Kidney (tissue), 14 donors: ENCODE measurements around the gene LRP10. TPM values are rescaled to one million over a fixed set of nuclear protein-coding genes. Genes with fewer than 3 reads are reported as not detected.

Experiments used
- DNase-seq, 5 donors: peaks; one replicate each; pipeline ENCODE4 v3.0.0-alpha.2; 2013 to 2020
- FAIRE-seq: peaks from 2 replicates; lab custom pipeline; 2012; peaks lifted over from hg19 to GRCh38; lab: Jason Lieb, UNC
- H3K27ac ChIP-seq, 2 donors: one replicate each; pipeline ENCODE4 v1.7.0; 2013; ENCODE audit warnings: low read depth in 2 of 2, low read length in 2 of 2, inconsistent platforms in 1 of 2
- H3K27me3 ChIP-seq: one replicate; pipeline ENCODE4 v1.7.1; 2013; ENCODE audit warnings: low read length, inconsistent platforms; ENCODE audit not compliant: control insufficient read depth, insufficient read depth
- H3K36me3 ChIP-seq, 3 donors: one replicate each; pipeline versions ENCODE4 v1.7.0 to v1.7.1; 2013; ENCODE audit warnings: low read length in 3 of 3, control low read depth in 1 of 3, inconsistent platforms in 1 of 3; ENCODE audit not compliant: insufficient read depth in 3 of 3, control insufficient read depth in 2 of 3
- H3K4me1 ChIP-seq, 3 donors: one replicate each; pipeline versions ENCODE4 v1.7.0 to v1.7.1; 2013; ENCODE audit warnings: low read length in 3 of 3, inconsistent platforms in 1 of 3, low read depth in 1 of 3; ENCODE audit not compliant: control insufficient read depth in 2 of 3, insufficient read depth in 2 of 3
- H3K4me3 ChIP-seq, 3 donors: one replicate each; pipeline versions ENCODE4 v1.7.0 to v1.8.1; 2013; ENCODE audit warnings: low read length in 3 of 3, control low read depth in 1 of 3, inconsistent platforms in 1 of 3
- H3K9ac ChIP-seq, 3 donors: one replicate each; pipeline versions ENCODE4 v1.7.0 to v1.7.1; 2013; ENCODE audit warnings: low read length in 3 of 3, control low read depth in 1 of 3, inconsistent platforms in 1 of 3
- H3K9me3 ChIP-seq, 3 donors: one replicate each; pipeline versions ENCODE4 v1.7.0 to v1.7.1; 2013; ENCODE audit warnings: low read length in 3 of 3, control low read depth in 1 of 3, inconsistent platforms in 1 of 3; ENCODE audit not compliant: control insufficient read depth in 2 of 3, insufficient read depth in 1 of 3
- CTCF ChIP-seq: IDR thresholded peaks from 3 replicates; pipeline ENCODE4 v1.5.1; 2012; ENCODE audit warnings: mild to moderate bottlenecking, moderate library complexity, borderline replicate concordance; ENCODE audit not compliant: insufficient read depth; ENCODE audit errors: extremely low read depth
- intact Hi-C: fragments of 100-400 bp; cut with DNase I; formaldehyde crosslinking; loops from one replicate; pipeline ENCODE4 v1.11.1; 2022
- polyA plus RNA-seq: library from polyadenylated mRNA; stranded (reverse); fragments of 350-450 nt; fragmentation: Illumina TruSeq; extraction: RNeasy Lipid Tissue Mini Kit (QIAGEN cat#74804); gene quantifications from one replicate; pipeline ENCODE4 v1.2.3, GENCODE V29; 2014; ENCODE audit warnings: low read depth, low replicate concordance; ENCODE audit not compliant: insufficient read depth
- total RNA-seq: library from RNA; stranded (reverse); fragmentation: NEBNext Ultra II Directional; extraction: Animal tissue kit (Norgen Biotek cat#: 25700); gene quantifications from one replicate; pipeline ENCODE4 v1.2.1, GENCODE V29; 2021
- donor health status: control.
- donor health status: control.
- donor health status: control.
- donor health status: control.
- donor health status: control.
- donor health status: DM: yes; HTN: yes; CAD: no.
- donor health status: Normal renal cell carcinoma (clear cell type).

LRP10 gene
- total and polyA plus RNA-seq, 2 donors from 2014 or later = 74.7 to 207 TPM

- H3K9ac ChIP-seq = peak overlapping the region; percentile 74 to 94 (median 86)
- peak; percentile 67 to 84 (median 72) for DNase-seq
- no peak for FAIRE-seq
- intact Hi-C loops = no loop called here
- H3K9me3 ChIP-seq = no peaks in the 10 kb centered on the region
- no peaks in the 10 kb centered on the region for H3K27me3 ChIP-seq
- H3K4me1 ChIP-seq = peaks cover 0 to 3% (median 0%) of the 10 kb centered on the region in 3 donors
- H3K4me3 ChIP-seq = peak overlapping the region; percentile 85 to 92 (median 88)
- no peak for TF ChIP-seq CTCF
- peak overlapping the region; percentile 85 to 92 for H3K27ac ChIP-seq
- H3K36me3 ChIP-seq = peaks cover 3 to 21% (median 13%) of the 10 kb centered on the region in 3 donors
Measured at GRCh38 chr14:22837114-22837749, 34.3 kb upstream of the LRP10 start.

GRCh38 chr14:22837750-22838538 lies 33.6 kb upstream of the LRP10 start:
- H3K9me3 ChIP-seq = no peaks in the 10 kb centered on the region
- no peaks in the 10 kb centered on the region for H3K27me3 ChIP-seq
- peaks cover 0 to 3% (median 0%) of the 10 kb centered on the region in 3 donors for H3K4me1 ChIP-seq
- peak overlapping the region; percentile 85 to 92 for H3K27ac ChIP-seq
- DNase-seq = peak; percentile 53 to 70 (median 63)
- no peak for TF ChIP-seq CTCF
- intact Hi-C loops = no loop called here
- peaks cover 5 to 27% (median 19%) of the 10 kb centered on the region in 3 donors for H3K36me3 ChIP-seq
- H3K4me3 ChIP-seq = peak overlapping the region; percentile 85 to 92 (median 88)
- FAIRE-seq = no peak
- H3K9ac ChIP-seq = peak overlapping the region; percentile 47 to 94 (median 86)

GRCh38 chr14:22838631-22839041 lies 32.9 kb upstream of the LRP10 start:
- H3K27ac ChIP-seq = peak overlapping the region; percentile 24 to 92
- H3K27me3 ChIP-seq = no peaks in the 10 kb centered on the region
- DNase-seq (peak in 1 of 5 donors; percentile 19), FAIRE-seq (no peak)
- no peaks in the 10 kb centered on the region for H3K9me3 ChIP-seq
- H3K4me1 ChIP-seq = peaks cover 0 to 3% (median 0%) of the 10 kb centered on the region in 3 donors
- intact Hi-C loops = no loop called here
- peak overlapping the region in 2 of 3 donors; percentile 86 to 94 for H3K9ac ChIP-seq
- no peak for TF ChIP-seq CTCF
- H3K4me3 ChIP-seq = peak overlapping the region; percentile 85 to 92 (median 88)
- H3K36me3 ChIP-seq = peaks cover 7 to 29% (median 21%) of the 10 kb centered on the region in 3 donors
